ENCODE results near the gene SLC25A18.
"Not testable (repeated sequence)": the region's sequence is repeated elsewhere in the genome, so short reads cannot be mapped to it uniquely, and the experiment has no call there.

DNA sequence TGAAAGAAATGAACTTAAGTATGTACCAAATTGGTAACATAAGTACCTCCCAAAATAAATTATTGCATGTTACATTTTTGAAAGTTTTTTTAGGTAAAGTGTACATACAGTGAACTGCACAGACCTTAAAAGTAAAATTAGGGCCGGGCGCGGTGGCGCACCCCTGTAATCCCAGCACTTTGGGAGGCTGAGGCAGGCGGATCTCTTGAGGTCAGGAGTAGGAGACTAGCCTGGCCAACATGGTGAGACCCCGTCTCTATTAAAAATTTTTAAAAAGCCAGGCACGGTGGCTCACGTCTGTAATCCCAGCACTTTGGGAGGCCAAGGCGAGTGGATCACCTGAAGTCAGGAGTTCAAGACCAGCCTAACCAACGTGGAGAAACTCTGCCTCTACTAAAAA, 73.6 kb downstream of the SLC25A18 start:
- TF ChIP-seq, protein P1, sequence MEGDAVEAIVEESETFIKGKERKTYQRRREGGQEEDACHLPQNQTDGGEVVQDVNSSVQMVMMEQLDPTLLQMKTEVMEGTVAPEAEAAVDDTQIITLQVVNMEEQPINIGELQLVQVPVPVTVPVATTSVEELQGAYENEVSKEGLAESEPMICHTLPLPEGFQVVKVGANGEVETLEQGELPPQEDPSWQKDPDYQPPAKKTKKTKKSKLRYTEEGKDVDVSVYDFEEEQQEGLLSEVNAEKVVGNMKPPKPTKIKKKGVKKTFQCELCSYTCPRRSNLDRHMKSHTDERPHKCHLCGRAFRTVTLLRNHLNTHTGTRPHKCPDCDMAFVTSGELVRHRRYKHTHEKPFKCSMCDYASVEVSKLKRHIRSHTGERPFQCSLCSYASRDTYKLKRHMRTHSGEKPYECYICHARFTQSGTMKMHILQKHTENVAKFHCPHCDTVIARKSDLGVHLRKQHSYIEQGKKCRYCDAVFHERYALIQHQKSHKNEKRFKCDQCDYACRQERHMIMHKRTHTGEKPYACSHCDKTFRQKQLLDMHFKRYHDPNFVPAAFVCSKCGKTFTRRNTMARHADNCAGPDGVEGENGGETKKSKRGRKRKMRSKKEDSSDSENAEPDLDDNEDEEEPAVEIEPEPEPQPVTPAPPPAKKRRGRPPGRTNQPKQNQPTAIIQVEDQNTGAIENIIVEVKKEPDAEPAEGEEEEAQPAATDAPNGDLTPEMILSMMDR (IDR thresholded peaks at IDR 0.05) = not testable (repeated sequence)
- not testable (repeated sequence) for TF ChIP-seq POLR2A (IDR thresholded peaks at IDR 0.05)
